GM19193 (cell line): ENCODE data around the gene PARP4.

Source experiments
- POLR2A ChIP-seq: IDR thresholded peaks from 4 replicates; pipeline ENCODE4 v1.6.1; 2011; ENCODE audit not compliant: insufficient read depth, insufficient read length; ENCODE audit errors: extremely low read depth

Gene PARP4

DNA sequence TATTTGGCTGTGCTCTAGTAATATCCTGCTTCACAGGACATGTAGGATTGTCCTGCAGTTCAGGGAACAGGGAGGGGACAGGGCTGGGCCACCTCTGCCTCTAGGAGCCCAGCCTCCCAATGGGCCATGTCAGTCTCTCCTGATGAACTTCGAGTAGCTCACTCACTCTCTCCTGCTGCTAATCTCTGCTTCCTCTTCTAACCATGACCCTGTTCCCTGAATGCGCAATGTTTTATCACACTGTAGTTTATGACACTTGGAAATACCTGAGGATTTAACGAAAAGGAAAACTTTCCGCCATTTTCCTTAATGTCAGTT lies 9.2 kb downstream of the PARP4 start:
- TF ChIP-seq POLR2A = no peak

GRCh38 chr13:24502533-24503378 lies 9.8 kb downstream of the PARP4 start:
- TF ChIP-seq POLR2A = no peak

- TF ChIP-seq POLR2A = no peak
Measured at GRCh38 chr13:24500977-24501376, 11.6 kb downstream of the PARP4 start.

DNA sequence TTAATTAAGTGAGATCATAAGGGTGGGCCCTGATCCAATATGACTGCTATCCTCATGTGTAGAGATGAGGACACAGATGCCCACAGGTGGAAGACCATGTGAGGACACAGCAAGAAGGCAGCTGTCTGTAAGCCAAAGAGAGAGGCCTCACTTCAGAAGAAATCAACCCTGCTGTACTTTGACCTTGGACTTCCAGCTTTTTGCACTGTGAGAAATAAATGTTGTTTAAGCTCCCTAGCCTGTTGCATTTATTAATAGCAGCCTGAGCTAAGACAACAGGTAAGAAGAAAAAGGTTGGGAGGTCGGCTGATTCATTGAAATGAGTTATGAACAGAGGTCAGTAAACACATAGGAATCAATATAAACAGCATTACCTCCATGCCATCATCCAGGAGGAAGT lies 14.8 kb downstream of the PARP4 start:
- no peak for TF ChIP-seq POLR2A

DNA sequence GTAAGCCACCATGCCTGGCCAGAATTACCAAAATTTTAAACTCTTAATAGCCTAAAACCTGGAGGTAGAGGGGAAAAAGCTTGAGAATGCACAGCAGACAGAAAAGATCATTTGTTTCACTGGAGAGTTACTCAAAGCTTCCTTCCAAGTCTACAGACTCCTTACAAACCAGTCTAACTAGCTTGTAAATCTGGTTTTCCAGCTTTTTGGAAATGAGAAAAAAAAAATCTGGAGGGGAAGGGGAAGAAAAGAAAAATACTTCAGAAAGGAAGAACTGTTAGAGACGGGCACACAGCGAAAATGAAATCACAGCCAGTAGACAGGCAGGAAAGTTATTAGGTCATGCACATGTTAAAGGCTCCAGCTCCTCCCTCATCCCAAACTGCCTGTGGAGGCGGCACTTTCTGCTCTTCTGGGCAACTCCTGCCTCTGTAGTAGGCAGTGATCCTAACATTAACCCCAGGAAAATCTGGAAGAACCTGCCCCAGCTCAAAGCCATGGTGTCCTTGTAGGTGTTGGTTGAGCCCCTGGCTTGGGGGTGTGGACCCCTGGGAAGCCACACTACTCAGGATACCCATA lies 17.3 kb downstream of the PARP4 start:
- no peak for TF ChIP-seq POLR2A

GRCh38 chr13:24493356-24493755 lies 19.2 kb downstream of the PARP4 start:
- no peak for TF ChIP-seq POLR2A

DNA sequence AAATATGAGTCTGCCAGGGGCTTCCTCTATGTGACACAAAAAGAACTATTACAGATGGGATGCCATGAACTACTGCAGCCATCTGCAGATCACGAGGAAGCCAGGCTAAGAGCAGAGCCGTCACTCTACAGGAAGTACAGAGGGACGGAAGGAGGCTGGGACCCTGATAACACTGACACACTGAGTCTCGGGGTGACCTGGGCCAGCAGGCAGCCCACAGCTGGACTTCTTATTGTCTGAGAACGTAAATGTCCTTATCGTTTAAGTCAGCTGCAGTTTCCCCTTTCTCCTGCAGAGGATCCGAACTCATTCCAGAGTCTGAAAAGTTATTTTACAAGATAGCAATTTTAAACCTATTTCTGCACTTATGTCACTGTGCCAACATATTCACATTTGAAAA lies 20.7 kb downstream of the PARP4 start:
- no peak for TF ChIP-seq POLR2A

GRCh38 chr13:24489721-24490120 lies 22.9 kb downstream of the PARP4 start:
- TF ChIP-seq POLR2A = no peak

DNA sequence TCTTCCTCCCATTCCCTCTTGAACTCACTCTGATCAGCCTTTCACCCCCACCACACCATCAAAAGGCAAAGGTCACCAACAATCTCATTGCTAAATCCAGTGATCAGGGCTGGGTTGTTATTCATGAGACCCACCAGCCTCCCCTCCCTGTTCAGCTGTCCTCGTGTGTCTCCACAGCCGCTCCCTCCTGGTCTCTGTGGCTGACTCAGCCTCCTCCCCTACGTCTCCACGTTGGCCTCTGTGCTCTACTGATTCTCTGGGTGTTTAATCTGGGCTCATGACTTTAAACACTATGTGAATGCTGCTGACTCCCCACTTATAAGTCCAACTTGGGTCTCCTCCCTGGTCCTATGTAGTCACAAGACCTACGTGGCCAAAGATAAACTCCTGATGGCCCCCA lies 38.9 kb downstream of the PARP4 start:
- TF ChIP-seq POLR2A = no peak

- TF ChIP-seq POLR2A = no peak
Measured at GRCh38 chr13:24463078-24463477, 49.5 kb downstream of the PARP4 start.

DNA sequence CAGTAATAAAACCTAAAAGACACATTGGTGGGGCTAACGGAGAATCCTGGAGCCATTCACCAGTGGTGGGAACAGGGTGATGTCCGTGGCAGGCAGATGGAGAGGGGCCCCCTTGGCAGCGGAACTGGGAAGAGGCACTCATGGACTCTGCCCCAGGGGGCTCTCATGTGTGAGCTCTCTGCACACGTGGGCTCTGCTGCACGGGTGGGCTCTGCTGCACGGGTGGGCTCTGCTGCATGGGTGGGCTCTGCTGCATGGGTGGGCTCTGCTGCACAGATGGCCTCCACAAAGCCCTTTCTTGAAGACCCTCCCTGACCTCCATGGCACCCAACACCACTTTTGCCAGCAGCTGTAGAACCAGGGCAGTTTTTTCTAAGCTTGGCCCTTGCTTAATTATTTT lies 52.3 kb downstream of the PARP4 start:
- TF ChIP-seq POLR2A = no peak

DNA sequence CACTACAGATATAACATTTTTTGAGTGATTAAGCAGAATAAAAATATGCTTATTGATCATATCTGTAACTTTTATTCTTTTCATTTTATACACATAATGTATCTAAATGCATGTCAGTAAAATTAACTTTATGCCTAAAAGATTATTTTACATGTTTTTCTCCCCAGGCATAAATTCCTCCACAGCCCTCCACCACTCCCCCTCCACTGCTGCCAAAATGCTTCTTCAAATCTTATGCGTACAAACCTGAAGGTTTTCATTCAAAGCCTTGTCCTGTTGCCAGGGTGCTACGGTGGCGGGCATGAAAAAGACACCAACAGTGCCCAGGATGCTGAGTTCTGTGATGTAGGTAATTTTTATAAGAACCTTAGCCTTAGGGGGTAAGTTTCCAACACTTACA lies 52.9 kb downstream of the PARP4 start:
- no peak for TF ChIP-seq POLR2A

DNA sequence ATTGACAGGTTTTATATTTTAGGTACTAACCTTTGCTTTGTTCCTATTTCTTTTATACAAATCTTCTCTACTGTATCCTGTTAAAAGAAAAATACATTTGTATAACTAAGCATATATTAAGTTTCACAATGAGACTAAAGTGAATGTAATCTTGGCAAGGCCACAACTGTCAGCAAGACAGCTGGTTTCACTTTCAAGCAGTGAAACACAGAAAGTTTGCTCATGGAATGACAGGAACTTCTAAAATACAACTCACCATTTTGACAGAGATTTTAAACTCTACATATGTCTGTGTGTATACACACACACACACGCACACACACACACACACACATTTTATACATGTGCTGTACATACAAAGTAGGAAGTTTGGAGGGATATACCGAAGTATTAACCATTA lies 53.3 kb downstream of the PARP4 start:
- TF ChIP-seq POLR2A = no peak

- no peak for TF ChIP-seq POLR2A
Measured at GRCh38 chr13:24458736-24459135, 53.8 kb downstream of the PARP4 start.

GRCh38 chr13:24456396-24456795 lies 56.2 kb downstream of the PARP4 start:
- no peak for TF ChIP-seq POLR2A

GRCh38 chr13:24454056-24454455 lies 58.5 kb downstream of the PARP4 start:
- TF ChIP-seq POLR2A = no peak
